A673 (cell line): ENCODE measurements around the gene MT3.

Source experiments
- EZH2 ChIP-seq: fragments of 200-600 bp; sonication (generic); IDR thresholded peaks from 2 replicates; pipeline ENCODE4 v1.6.1; 2017; ENCODE audit warnings: borderline replicate concordance, low read depth, mild to moderate bottlenecking, mixed read lengths, antibody characterized with exemption, low read length; ENCODE audit not compliant: poor library complexity, severe bottlenecking
- TF ChIP-seq, protein P1 (sequence below): fragments of 300-800, 200-600 bp; sonication (generic); conservative IDR thresholded peaks from 2 replicates; pipeline ENCODE4 v1.5.1; 2017; ENCODE audit warnings: low read depth, mild to moderate bottlenecking, antibody characterized with exemption, low read length, moderate library complexity, mixed read lengths

DNA sequence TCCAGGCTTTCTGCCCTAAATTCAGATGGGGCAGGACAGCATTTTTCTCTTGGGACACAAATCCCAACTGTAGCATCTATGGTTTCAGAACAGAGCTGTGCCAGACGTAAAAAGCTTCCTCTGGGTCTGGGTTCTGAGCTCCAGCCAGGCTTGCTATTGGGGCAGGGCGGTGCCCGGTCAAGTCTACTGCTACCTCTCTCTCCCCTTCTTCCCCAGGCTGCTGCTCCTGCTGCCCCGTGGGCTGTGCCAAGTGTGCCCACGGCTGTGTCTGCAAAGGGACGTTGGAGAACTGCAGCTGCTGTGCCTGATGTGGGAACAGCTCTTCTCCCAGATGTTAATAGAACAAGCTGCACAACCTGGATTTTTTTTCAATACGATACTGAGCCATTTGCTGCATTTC is 44.2 kb downstream of the MT3 start:
- TF ChIP-seq, protein P1, sequence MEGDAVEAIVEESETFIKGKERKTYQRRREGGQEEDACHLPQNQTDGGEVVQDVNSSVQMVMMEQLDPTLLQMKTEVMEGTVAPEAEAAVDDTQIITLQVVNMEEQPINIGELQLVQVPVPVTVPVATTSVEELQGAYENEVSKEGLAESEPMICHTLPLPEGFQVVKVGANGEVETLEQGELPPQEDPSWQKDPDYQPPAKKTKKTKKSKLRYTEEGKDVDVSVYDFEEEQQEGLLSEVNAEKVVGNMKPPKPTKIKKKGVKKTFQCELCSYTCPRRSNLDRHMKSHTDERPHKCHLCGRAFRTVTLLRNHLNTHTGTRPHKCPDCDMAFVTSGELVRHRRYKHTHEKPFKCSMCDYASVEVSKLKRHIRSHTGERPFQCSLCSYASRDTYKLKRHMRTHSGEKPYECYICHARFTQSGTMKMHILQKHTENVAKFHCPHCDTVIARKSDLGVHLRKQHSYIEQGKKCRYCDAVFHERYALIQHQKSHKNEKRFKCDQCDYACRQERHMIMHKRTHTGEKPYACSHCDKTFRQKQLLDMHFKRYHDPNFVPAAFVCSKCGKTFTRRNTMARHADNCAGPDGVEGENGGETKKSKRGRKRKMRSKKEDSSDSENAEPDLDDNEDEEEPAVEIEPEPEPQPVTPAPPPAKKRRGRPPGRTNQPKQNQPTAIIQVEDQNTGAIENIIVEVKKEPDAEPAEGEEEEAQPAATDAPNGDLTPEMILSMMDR: no peak
- TF ChIP-seq EZH2: no peak
